Gastroesophageal sphincter (tissue), 4 donors: ENCODE data around the gene IGFLR1. TPM values are rescaled to one million over a fixed set of nuclear protein-coding genes. Genes with fewer than 3 reads are reported as not detected.

Experiments used
- ATAC-seq: fragments of 150-250 bp; one replicate; pipeline ENCODE4 v1.9.1; 2016; ENCODE audit warnings: mild to moderate bottlenecking, moderate library complexity
- H3K27ac ChIP-seq, 4 donors: fragments of 200-600 bp; sonication (generic) in 3 of 4; 1 replicate in 3 of 4; 2 replicates in 1 of 4; pipeline ENCODE4 v1.5.1; 2016 to 2019
- H3K27me3 ChIP-seq: fragments of 200-600 bp; sonication (generic); one replicate; pipeline ENCODE4 v1.5.1; 2019
- H3K36me3 ChIP-seq, 2 donors: fragments of 200-600 bp; sonication (generic); one replicate each; pipeline ENCODE4 v1.5.1; 2019; ENCODE audit warnings: control low read depth in 1 of 2
- H3K4me1 ChIP-seq, 3 donors: fragments of 200-600 bp; sonication (generic); 1 replicate in 2 of 3; 2 replicates in 1 of 3; pipeline ENCODE4 v1.5.1; 2016 to 2019; ENCODE audit warnings: control low read depth in 2 of 3
- H3K4me3 ChIP-seq, 2 donors: fragments of 200-600 bp; sonication (generic); one replicate each; pipeline ENCODE4 v1.5.1; 2019; ENCODE audit warnings: mild to moderate bottlenecking in 1 of 2, moderate library complexity in 1 of 2
- H3K9me3 ChIP-seq, 3 donors: fragments of 200-600 bp; sonication (generic); one replicate each; pipeline ENCODE4 v1.5.1; 2017 to 2019; ENCODE audit warnings: control low read depth in 2 of 3
- CTCF ChIP-seq, 4 experiments: fragments of 200-600 bp in 2 of 4; fragments of 450-650 bp in 2 of 4; sonication (generic) in 1 of 4; IDR thresholded peaks; one replicate each; pipeline ENCODE4 v1.5.1; 2017 to 2019; ENCODE audit warnings: antibody characterized with exemption in 4 of 4, mild to moderate bottlenecking in 2 of 4, moderate library complexity in 2 of 4
- EP300 ChIP-seq: sonication (generic); formaldehyde crosslinking; IDR thresholded peaks from one replicate; pipeline ENCODE4 v1.6.1; 2017; ENCODE audit warnings: antibody characterized with exemption, mild to moderate bottlenecking
- POLR2A ChIP-seq, 2 donors: fragments of 450-650 bp; IDR thresholded peaks; one replicate each; pipeline ENCODE4 v1.6.1; 2017; ENCODE audit warnings: antibody characterized with exemption in 2 of 2, mild to moderate bottlenecking in 2 of 2, moderate library complexity in 1 of 2
- POLR2AphosphoS5 ChIP-seq: sonication (generic); formaldehyde crosslinking; IDR thresholded peaks from one replicate; pipeline ENCODE4 v1.6.1; 2017; ENCODE audit warnings: antibody characterized with exemption
- WGBS, 2 donors: methylation state at CpG; one replicate each; pipeline ENCODE4 v1.1.5; 2018; ENCODE audit warnings: low coverage in 1 of 2; 5-methylcytosine and 5-hydroxymethylcytosine counted together
- total RNA-seq, 4 donors: library from RNA; depleted of rRNA; stranded (reverse); fragments of >200 nt; gene quantifications; one replicate each; pipeline ENCODE4 v1.1.0, GENCODE V29; 2016

IGFLR1 gene
- total RNA-seq, 4 donors from 2014 or later = 4.6 to 14.3 (median 6.7) TPM

- TF ChIP-seq POLR2AphosphoS5 (no peak), EP300 (no peak)
- Histone ChIP-seq H3K4me3 (peak overlapping the region; percentile 84 to 94), H3K36me3 (peaks cover 0 to 40% of the 10 kb centered on the region in 2 donors), H3K9me3 (no peaks in the 10 kb centered on the region), H3K27ac (peak overlapping the region; percentile 72 to 98 (median 92)), H3K4me1 (peaks cover 0 to 61% (median 19%) of the 10 kb centered on the region in 3 donors), H3K27me3 (no peaks in the 10 kb centered on the region)
- 0 to 2% methylated on average over 1 to 7 of the region's 42 CpGs for WGBS, 2 donors
- ATAC-seq = no peak
Measured at GRCh38 chr19:35718345-35719041, 23.8 kb downstream of the IGFLR1 start.

- peaks cover 0 to 59% (median 19%) of the 10 kb centered on the region in 3 donors for H3K4me1 ChIP-seq
- no peaks in the 10 kb centered on the region for H3K9me3 ChIP-seq
- ATAC-seq = peak; percentile 86
- peaks cover 0 to 34% of the 10 kb centered on the region in 2 donors for H3K36me3 ChIP-seq
- WGBS, 2 donors = 0% methylated on average over 10 of the region's 109 CpGs; no CpG with 5 or more reads in 1 of the 2 donors
- H3K27ac ChIP-seq = peak within 1 kb of the TSS; percentile 72 to 98 (median 92)
- H3K4me3 ChIP-seq = peak within 1 kb of the TSS; percentile 84 to 94
- no peak for TF ChIP-seq CTCF (IDR thresholded peaks at IDR 0.05)
- no peak for TF ChIP-seq POLR2AphosphoS5
- no peak for TF ChIP-seq EP300
- TF ChIP-seq POLR2A (IDR thresholded peaks at IDR 0.05) = no peak
- no peaks in the 10 kb centered on the region for H3K27me3 ChIP-seq
Measured at GRCh38 chr19:35717665-35718344, 24.4 kb downstream of the IGFLR1 start, which contains the start of gene KMT2B. KMT2B (plus strand) TSS chr19:35718003; CDS start chr19:35718019, 16 bp downstream.

GRCh38 chr19:35716801-35717664 is 25.2 kb downstream of the IGFLR1 start:
- no peaks in the 10 kb centered on the region for H3K27me3 ChIP-seq
- H3K4me3 ChIP-seq = peak overlapping the region; percentile 57 to 94
- peaks cover 0 to 26% of the 10 kb centered on the region in 2 donors for H3K36me3 ChIP-seq
- H3K4me1 ChIP-seq = peaks cover 0 to 52% (median 19%) of the 10 kb centered on the region in 3 donors
- H3K9me3 ChIP-seq = no peaks in the 10 kb centered on the region
- ATAC-seq = peak; percentile 94
- WGBS, 2 donors = no CpG with 5 or more reads among the region's 77 CpGs
- peak overlapping the region; percentile 41 to 98 (median 92) for H3K27ac ChIP-seq
- TF ChIP-seq POLR2A (IDR thresholded peaks at IDR 0.05) (no peak), CTCF (IDR thresholded peaks at IDR 0.05) (peak in 3 of 4 experiments; percentile 87 to 92 (median 88)), EP300 (no peak), POLR2AphosphoS5 (peak; percentile 24)

- no peak for TF ChIP-seq POLR2A (IDR thresholded peaks at IDR 0.05)
- no peak for TF ChIP-seq CTCF (IDR thresholded peaks at IDR 0.05)
- no peak for TF ChIP-seq POLR2AphosphoS5
- no peak for TF ChIP-seq EP300
- H3K27me3 ChIP-seq = no peaks in the 10 kb centered on the region
- peaks cover 0 to 17% of the 10 kb centered on the region in 2 donors for H3K36me3 ChIP-seq
- peak overlapping the region; percentile 35 to 98 (median 92) for H3K27ac ChIP-seq
- H3K4me3 ChIP-seq = peak overlapping the region; percentile 57 to 94
- WGBS, 2 donors = 0 to 5% methylated on average over 12 to 34 of the region's 52 CpGs
- no peaks in the 10 kb centered on the region for H3K9me3 ChIP-seq
- peaks cover 0 to 43% (median 19%) of the 10 kb centered on the region in 3 donors for H3K4me1 ChIP-seq
- ATAC-seq = peak; percentile 23
Measured at GRCh38 chr19:35715981-35716800, 26.1 kb downstream of the IGFLR1 start.
